Measurements from ENCODE around the gene SPTLC2.
"Not testable (repeated sequence)": the region's sequence is repeated elsewhere in the genome, so short reads cannot be mapped to it uniquely, and the experiment has no call there.

SPTLC2 gene

DNA sequence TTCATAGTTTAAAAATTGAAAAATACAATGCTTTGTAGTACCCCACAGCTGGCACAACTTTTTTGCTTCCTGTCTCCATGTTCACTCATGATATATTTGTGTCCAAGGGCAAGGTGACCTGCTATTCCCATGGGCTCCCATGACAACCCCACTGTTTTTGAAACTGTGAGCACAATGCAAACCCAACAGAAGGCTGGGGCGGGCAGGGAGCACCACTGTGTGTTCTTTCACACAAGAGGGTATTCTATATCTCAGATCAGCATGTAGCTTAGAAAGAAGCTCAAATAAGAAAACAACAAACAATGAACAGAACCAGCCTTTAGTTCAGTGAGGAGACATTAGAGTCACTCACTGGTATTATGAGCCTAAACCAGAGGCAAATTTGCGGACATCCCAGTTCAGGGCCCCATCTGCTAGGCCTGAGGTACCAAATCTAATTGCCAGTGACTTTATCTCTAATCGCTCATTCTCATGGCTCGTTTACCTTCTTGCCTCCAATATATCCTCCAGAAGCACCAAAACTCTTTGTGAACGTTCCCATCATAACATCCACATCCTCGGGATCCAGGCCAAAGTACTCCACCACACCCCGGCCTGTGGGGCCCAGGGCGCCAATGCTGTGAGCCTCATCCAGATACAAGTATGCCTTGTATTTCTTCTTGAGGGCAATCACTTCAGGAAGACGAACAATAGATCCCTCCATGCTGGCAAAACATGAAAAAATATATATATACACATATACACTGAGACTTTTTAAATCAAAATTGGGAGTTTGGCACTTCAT lies 61.4 kb downstream of the SPTLC2 start:
- no peak for DNase-seq (ENCODE audit: low read depth in 2 of 2, low spot score in 1 of 2)

DNA sequence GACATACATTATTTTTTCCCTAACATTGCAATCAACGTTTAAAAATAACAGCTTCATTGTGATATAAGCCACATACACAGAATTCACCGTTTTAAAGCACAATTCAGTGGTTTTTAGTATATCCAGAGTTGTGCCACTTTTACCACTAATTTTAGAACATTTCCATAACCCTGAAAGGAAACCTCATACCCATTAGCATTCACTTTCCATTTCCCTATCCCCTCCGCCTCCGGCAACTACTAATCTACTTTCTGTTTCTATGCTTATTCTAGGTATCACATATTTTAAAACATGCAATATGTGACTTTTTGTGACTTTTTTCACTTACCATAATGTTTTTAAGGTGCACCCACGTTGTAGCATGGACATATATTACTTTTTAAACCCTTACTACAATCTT lies 62.2 kb downstream of the SPTLC2 start:
- DNase-seq (ENCODE audit: low read depth in 2 of 2, low spot score in 1 of 2): no peak

DNA sequence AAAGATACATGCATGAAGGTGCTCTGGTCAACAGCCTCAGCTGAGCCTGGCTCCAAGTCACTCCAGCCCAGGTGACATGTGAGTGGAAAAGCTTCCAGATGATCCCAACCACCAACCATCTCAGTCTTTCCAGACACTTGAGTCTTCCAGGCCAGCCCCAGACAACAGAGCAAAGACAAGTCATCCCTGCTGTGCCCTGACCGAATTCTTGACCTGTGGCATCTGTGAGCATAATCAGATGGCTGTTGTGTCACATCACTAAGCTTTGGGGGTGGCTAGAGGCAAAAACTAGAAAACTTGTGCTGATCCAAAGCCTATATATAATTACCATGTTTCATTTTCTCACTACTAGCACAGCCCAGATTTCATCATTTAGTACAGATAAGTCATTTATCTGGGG lies 67.0 kb downstream of the SPTLC2 start:
- DNase-seq (ENCODE audit: low read depth in 2 of 2, low spot score in 1 of 2): no peak

DNA sequence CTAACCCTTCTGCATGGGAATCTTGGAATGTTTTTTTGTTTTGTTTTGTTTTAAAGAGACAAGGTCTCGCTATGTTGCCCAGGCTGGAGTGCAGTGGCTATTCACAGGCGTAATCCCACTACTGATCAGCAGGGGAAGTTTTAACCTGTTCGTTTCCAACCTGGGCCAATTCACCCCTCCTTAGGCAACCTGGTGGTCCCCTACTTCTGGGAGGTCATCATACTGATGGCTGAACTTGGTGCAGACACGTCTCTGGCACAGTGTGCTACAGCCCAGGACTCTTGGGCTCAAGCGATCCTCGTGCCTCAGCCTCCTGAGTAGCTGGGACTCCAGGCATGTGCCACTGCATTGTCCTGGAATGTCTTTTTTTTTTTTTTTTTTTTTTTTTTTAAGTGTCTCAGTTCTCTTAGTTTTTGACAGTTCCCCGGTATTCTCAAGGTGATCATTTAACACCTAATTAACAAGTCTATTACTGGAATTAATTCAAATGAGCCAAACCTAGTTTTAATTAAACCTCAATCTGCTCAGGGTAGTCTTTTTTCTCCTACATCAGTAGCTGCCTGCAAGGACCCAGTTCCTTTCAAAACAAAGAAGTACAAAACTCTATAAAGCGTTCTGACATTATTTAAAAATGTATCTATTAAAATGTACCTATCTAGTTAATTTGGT lies 68.8 kb downstream of the SPTLC2 start:
- DNase-seq (ENCODE audit: low read depth in 2 of 2, low spot score in 1 of 2): no peak

DNA sequence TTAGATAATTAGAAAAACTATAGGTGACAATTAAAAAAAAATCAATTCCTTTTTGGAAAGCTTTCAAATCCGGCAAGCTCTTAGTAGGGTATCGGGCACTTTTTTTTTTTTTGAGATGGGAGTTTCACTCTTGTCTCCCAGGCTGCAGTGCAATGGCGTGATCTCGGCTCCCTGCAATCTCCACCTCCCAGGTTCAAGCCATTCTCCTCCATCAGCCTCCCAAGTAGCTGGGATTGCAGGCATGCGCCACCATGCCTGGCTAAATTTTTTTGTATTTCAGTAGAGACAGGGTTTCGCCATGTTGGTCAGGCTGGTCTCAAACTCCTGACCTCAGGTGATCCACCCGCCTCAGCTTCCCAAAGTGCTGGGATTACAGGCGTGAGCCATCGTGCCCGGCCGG lies 71.3 kb downstream of the SPTLC2 start:
- DNase-seq (ENCODE audit: low read depth in 2 of 2, low spot score in 1 of 2): not testable (repeated sequence)

DNA sequence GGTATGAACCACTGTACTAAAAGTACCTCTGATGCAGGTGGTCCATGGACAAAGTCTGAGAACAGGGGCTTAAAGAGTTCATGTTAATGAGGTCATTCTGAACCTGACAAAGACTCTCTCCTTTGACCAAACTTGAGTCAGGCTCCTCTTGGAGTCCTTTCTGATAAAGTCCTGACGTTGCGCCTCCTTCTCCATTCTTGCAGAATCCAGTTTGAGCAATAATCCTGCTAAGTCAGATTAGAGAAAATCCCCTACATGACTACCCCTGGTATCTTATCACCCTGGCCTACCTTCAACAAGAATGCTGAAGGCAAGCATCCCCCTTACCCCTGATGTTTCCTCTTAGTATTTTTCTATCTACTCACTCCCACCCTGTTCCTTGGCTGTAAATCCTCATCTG lies 71.9 kb downstream of the SPTLC2 start:
- DNase-seq (ENCODE audit: low read depth in 2 of 2, low spot score in 1 of 2): no peak

DNA sequence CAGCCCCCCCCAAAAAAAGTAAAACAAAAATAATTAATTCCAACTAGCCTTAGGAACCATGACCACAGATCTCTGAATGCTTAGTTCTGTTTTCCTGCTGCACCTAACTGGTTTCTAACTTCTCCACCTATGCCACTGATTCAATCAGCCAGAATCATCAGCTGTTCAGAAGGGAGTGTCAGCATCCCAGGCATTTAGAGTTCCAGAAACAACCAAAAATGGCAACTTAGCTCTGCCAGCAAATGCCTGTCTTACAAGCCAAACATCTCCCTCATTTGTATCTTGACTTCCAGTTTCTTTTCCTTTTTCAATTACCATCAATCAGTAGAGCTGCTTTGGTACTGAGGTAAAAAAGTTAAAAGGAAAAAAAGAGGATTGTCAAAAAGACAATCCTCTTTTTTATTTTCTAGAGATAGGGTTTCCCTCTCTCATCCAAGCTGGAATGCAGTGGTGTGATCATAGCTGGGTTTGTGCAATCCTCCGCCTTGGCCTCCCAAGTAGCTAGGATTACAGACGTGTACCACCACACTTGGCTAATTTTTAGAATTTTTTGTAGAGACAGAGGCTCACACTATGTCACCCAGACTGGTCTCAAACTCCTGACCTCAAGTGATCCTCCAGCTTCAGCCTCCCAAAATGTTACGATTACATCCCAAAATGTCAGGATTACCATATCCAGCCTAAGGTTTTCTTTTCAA lies 72.7 kb downstream of the SPTLC2 start:
- no peak for DNase-seq (ENCODE audit: low read depth in 2 of 2, low spot score in 1 of 2)

DNA sequence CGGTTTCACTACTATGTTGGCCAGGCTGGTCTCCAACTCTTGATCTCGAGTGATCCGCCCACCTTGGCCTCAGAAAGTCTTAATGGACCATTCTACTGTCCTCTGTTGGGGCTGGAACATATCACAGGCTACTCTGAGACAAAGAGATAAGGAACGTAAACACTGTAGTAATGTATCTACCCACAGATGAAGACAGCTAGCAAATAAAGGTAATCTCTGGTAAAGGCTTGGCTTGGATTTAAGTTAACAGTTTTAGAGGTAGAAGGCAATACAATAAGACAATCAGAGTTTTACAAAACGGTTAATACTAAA lies 73.2 kb downstream of the SPTLC2 start:
- no peak for DNase-seq (ENCODE audit: low read depth in 2 of 2, low spot score in 1 of 2)

DNA sequence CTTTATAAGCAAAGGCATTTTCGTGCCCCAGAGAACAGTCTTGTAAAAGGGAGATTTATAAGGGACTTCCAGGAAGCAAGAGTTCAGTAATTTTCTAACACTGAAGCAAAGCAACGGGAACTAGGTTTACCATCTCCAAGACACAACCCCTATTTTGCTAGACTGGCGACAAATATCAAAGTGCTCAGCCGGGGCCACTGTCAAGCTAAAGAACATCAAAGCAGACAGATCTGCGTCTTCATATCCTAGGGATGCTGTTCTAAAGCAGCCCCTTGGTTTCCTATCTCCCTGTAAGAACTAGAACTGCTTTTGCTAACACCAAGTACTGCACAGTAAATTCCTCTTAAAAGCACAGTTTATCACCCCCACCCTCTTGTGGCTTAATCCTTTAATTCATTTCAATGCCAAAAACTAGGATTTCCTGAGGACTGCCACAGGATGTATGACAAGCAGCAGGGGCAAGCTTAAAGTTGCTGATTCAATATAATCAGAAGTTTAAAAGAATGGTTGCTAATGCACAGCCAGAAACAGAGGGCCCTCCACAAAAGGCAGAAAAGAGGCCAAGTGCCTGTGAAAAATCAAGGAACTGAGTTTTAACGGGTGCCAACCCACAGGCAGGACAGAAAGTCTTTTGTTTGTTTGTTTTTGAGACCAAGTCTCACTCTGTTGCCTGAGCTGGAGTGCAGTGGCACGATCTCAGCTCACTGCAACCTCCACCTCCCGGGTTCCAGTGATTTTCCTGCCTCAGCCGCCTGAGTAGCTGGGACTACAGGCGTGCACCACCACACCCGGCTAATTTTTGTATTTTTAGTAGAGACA lies 73.8 kb downstream of the SPTLC2 start:
- DNase-seq (ENCODE audit: low read depth in 2 of 2, low spot score in 1 of 2): no peak

DNA sequence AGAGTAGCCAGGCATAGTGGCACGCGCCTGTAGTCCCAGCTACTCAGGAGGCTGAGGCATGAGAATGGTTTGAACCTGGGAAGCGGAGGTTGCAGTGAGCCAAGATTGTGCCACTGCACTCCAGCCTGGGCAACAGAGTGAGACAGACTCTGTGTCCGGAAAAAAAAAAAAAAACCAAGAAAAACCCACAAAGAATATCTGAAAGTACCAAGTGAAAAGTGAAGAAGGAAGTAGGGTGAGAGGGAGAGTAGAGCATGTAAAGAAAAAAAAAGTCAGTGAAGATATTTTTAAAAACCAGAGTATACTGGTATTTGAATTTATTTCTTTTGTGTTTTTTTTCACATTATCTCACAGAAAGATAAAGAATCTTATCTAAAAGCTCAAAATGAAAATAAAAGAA lies 74.5 kb downstream of the SPTLC2 start:
- DNase-seq (ENCODE audit: low read depth in 2 of 2, low spot score in 1 of 2): no peak

DNA sequence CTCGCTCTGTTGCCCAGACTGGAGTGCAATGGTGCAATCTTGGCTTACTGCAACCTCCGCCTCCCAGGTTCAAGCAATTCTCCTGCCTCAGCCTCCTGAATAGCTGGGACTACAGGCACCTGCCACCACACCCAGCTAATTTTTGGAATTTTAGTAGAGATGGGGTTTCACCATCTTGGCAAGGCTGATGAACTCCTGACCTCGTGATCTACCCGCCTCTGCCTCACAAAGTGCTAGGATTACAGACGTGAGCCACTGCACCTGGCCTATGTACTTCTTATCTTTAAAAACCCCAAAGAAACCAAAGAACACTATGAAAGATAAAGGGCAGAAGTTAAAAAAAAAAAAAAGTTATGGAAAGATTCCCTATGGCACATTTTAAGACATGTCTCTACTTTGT lies 79.5 kb downstream of the SPTLC2 start:
- not testable (repeated sequence) for DNase-seq (ENCODE audit: low read depth in 2 of 2, low spot score in 1 of 2)

DNA sequence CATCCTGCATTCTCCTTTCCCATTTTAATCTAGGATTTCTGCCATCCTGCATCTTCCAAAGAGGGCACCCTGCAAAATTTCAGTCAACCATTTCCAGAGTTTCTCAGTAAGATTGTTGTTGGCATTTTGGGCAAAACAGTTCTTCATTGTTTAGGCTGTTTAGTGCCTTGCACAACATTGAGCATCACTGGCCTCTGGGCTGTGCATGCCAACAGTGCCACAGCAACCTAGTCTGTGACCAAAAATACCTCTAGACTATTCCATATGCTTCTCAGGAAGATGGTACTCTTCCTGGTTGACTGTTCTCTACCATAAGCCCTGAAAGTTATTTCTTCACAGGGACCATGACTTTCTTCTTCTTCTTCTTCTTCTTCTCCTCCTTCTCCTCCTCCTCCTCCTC lies 85.4 kb downstream of the SPTLC2 start:
- no peak for DNase-seq (ENCODE audit: low read depth in 2 of 2, low spot score in 1 of 2)

DNA sequence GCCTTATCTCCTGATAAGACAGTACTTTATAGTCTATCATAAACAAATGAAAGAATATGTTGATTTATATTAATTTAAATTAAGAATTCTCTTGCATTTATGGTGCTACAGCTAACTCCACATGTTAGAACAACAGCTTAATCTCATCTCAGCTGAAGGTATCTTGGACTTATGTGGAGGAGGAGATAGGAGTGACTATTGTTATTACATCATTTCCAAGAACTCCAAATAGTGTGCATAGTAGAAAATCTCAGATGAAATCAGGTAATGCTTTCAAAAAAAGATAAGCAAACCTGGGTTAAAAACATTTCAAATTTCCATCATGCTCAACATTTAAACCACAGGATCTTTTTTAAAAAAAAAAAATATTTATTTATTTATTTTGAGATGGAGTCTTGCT lies 86.5 kb downstream of the SPTLC2 start:
- no peak for DNase-seq (ENCODE audit: low read depth in 2 of 2, low spot score in 1 of 2)

DNA sequence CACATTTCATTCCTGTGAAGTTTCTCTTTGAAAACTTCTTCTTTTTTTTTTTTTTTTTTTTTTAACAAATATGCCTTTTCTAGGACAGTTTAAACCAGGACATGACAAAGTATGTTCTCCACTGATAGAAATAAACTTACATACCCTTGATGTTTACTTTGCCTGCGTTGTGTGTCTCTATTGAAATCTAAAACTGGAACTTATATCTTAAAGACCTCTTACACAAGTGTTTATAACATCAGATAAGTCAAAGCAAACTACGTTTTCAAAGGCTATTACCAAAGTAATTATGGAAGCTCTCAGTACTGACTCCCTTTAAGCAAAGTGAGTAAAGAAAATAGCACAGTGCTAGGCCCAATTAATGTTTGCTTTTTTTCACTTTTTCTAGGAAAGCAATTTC lies 87.2 kb downstream of the SPTLC2 start:
- no peak for DNase-seq (ENCODE audit: low read depth in 2 of 2, low spot score in 1 of 2)

DNA sequence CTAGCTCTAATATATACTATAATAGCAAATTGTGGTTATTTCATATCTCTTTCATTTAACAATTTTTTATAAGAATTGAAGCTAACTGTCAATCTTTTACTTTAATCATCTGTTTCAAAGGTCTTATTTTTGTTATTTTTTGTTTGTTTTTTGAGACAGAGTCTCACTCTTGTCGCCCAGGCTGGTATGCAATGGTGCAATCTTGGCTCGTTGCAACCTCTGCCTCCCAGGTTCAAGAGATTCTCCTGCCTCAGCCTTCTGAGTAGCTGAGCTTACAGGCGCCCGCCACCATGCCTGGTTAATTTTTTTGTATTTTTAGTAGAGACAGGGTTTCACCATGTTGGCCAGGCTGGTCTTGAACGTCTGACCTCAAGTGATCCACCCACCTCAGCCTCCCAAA lies 87.7 kb downstream of the SPTLC2 start:
- not testable (repeated sequence) for DNase-seq (ENCODE audit: low read depth in 2 of 2, low spot score in 1 of 2)

DNA sequence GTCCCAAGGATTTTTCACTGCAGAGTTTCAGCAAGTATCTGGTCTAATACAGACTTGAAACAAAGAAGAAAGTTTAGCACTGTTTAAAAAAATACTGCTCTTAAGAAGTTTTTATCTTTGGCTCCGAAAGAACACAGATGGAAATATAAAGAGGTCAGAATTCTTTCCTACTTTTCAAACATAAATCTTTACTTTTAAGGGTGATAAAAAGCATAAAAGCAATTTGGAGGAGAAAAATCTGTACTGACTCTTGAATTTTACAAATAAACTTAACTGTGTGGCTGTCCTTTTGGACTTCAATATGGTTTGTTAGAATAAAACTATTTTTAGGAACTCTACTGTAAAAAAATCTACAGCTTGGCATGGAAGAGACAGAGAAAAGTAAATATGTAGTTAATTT lies 90.2 kb downstream of the SPTLC2 start:
- no peak for DNase-seq (ENCODE audit: low read depth in 2 of 2, low spot score in 1 of 2)

DNA sequence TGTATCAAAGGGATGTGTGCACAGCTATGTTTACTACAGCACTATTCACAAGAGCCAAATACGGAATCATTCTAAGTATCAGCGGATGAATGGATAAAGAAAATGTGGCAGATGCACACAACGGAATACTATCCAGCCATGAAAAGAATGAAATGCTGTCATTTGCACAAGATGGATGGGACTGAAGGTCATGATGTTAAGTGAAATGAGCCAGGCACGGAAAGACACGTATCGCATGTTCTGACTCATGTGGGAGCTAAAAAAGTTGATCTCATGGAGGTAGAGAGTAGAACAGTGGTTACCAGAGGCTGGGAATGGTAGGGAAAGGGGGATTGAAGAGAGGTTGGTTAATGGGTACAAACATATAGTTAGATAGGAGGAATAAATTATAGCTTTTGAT lies 91.9 kb downstream of the SPTLC2 start:
- no peak for DNase-seq (ENCODE audit: low read depth in 2 of 2, low spot score in 1 of 2)

DNA sequence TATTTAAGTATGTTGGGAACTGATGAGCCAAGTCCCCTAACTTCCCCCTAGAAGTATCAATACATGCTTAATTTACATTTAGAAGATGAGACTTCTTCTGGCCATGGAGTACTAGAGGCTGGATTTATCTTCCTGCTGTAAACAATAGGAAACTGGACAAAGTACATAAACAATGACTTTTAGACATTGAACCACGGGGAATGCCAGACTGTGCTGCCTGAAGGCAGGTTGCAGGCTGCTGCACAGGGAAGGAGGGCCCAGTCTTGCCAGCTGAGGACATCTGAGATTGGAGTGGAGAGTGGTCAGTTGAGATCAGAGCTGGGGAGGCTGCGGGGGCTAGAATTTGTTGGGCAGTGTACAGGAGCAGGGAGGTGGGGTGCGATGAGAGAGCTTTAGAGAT lies 93.3 kb downstream of the SPTLC2 start:
- no peak for DNase-seq (ENCODE audit: low read depth in 2 of 2, low spot score in 1 of 2)

DNA sequence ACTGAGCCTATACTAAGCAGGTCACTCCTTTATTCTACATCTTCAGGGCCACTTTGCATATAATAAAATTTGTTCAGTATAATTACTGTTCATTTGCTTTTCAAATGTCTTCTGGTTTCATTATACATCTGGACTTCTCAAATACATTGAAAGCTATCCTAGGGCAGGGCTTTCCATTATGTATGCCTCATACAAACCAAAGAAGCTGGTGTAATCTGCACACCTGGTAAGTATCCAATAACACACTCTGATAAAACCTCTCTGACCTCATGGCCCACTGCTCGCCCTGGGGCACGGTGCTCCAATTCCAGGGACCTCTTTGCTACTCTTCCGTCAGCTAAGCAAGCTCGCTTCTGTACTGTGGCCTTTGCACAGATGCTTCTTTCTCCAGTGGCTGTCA lies 95.9 kb downstream of the SPTLC2 start:
- DNase-seq (ENCODE audit: low read depth in 2 of 2, low spot score in 1 of 2): no peak

DNA sequence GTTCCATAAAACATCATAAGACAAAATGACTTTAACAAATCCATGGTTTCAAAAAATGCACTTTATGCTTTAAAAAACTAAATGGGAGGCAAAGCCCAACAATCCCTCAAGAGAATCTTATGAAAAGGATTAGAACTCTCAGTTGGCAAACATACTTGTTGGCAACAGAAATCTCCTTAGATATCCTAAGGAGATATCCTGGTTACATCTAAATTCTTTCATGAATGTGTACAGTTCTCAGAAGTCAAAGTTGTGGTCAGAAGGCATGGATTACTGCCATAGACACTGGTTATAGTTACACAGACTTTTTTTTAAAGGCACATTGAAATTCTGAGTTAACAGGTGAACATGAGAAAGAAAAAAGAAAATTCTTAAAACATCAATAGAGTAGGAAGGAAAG lies 100.3 kb downstream of the SPTLC2 start:
- no peak for DNase-seq (ENCODE audit: low read depth in 2 of 2, low spot score in 1 of 2)

DNA sequence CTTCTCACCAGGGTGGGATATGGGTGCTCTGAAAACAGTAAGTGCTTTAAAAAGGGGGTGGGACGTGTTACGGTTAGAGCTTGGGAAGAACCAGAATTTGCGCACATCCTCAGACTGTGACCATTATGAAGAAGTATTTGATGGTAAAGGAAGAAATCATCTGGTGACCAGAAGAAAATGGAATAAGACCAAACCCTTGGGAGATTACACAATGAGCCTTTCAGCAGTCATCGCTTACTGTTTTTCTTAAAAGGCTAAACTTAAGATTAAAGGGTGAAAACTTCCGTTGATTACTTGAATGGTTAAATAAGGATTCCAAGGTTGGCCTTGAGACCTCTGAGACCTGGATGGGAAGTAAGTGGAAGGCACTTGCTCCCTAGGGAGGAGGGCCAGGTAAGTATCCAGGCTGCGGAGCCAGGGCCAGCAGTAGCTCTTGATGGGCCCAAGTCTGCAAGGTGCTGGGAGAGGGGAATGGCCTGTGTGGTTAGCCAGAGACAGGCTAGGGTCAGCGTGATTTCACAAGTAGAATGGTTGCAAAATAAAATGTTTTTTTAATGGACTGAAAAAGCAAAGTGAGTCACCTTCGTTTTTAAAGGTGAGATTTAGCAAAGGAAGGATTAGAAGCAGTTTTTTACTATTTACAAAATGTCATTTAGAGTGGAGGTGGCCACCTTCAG lies 104.8 kb downstream of the SPTLC2 start:
- DNase-seq (ENCODE audit: low read depth in 2 of 2, low spot score in 1 of 2): no peak

Data from stimulated activated CD8-positive, alpha-beta memory T cell treated with anti-CD3 and anti-CD28 coated beads, Interleukin-4, amount 100 ng/mL, for 1 hour (primary cell).